GM19463 (cell line): ENCODE measurements around the gene SLC26A1.

Experiments used
- ATAC-seq: cut with Tn5 transposase; IDR thresholded peaks from one replicate; pipeline ENCODE4 v1.9.1; 2021; ENCODE audit warnings: mild to moderate bottlenecking, moderate library complexity; ENCODE audit not compliant: unreplicated experiment

SLC26A1 gene

GRCh38 chr4:1014291-1015167, 21.3 kb upstream of the SLC26A1 start:
- no peak for ATAC-seq

GRCh38 chr4:1013225-1014073, 20.2 kb upstream of the SLC26A1 start:
- no peak for ATAC-seq

GRCh38 chr4:1012034-1012739, 19.0 kb upstream of the SLC26A1 start:
- no peak for ATAC-seq

GRCh38 chr4:1011666-1012033, 18.4 kb upstream of the SLC26A1 start:
- peak; percentile 7 for ATAC-seq

GRCh38 chr4:1011022-1011665, 17.9 kb upstream of the SLC26A1 start, which contains the start of gene FGFRL1:
TSS of gene FGFRL1 (plus strand) at chr4:1011626. CDS start at chr4:1012486, 860 bp downstream.
- ATAC-seq = peak; percentile 50

GRCh38 chr4:1010395-1011021, 17.3 kb upstream of the SLC26A1 start:
- no peak for ATAC-seq

GRCh38 chr4:1009542-1010394, 16.6 kb upstream of the SLC26A1 start:
- ATAC-seq = peak; percentile 28

- ATAC-seq = no peak
Measured at GRCh38 chr4:1008840-1009541, 15.8 kb upstream of the SLC26A1 start.

GRCh38 chr4:1006856-1007255, 13.7 kb upstream of the SLC26A1 start:
- ATAC-seq = no peak

GRCh38 chr4:1004557-1005485, 11.6 kb upstream of the SLC26A1 start:
- no peak for ATAC-seq

- no peak for ATAC-seq
Measured at GRCh38 chr4:1004071-1004418, 10.8 kb upstream of the SLC26A1 start.

- no peak for ATAC-seq
Measured at GRCh38 chr4:1003271-1004070, 10.3 kb upstream of the SLC26A1 start.

- no peak for ATAC-seq
Measured at GRCh38 chr4:1002631-1003251, 9.5 kb upstream of the SLC26A1 start.

GRCh38 chr4:1002131-1002630, 9.0 kb upstream of the SLC26A1 start:
- ATAC-seq = no peak

- no peak for ATAC-seq
Measured at GRCh38 chr4:1001561-1002130, 8.4 kb upstream of the SLC26A1 start.

GRCh38 chr4:1000686-1001260, 7.6 kb upstream of the SLC26A1 start:
- ATAC-seq = no peak
